ENCODE data around the gene AP2B1.
A peak's percentile ranks its signal among the peaks of the same experiment; 100 is the strongest.

DNA sequence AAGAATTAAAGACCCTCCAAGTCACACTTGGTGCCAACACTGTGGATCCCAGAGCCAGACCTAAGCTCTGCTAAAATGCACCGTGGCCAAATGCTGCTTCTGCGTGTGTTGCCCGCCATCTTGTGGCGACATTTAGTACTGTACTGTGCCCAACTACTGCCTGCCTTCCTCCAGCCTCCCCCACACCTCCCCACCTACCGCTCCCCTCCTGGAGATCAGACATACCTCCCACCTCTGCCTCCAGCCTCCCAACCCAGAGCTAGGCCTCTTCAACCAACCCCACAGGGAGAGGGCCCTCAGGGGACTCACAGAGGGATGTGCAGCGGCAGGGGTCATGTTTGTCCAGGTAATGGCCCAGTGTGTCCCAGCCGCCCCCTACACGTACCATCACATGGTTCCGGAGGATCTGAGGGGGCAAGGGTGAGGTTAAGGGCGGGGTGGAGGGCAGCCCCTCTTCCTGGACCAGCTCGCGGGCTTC lies 160.5 kb downstream of the AP2B1 start:
- TF ChIP-seq, protein P1, sequence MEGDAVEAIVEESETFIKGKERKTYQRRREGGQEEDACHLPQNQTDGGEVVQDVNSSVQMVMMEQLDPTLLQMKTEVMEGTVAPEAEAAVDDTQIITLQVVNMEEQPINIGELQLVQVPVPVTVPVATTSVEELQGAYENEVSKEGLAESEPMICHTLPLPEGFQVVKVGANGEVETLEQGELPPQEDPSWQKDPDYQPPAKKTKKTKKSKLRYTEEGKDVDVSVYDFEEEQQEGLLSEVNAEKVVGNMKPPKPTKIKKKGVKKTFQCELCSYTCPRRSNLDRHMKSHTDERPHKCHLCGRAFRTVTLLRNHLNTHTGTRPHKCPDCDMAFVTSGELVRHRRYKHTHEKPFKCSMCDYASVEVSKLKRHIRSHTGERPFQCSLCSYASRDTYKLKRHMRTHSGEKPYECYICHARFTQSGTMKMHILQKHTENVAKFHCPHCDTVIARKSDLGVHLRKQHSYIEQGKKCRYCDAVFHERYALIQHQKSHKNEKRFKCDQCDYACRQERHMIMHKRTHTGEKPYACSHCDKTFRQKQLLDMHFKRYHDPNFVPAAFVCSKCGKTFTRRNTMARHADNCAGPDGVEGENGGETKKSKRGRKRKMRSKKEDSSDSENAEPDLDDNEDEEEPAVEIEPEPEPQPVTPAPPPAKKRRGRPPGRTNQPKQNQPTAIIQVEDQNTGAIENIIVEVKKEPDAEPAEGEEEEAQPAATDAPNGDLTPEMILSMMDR (IDR thresholded peaks at IDR 0.05), result peak in 5 of 7 experiments; percentile 78 to 96 (median 91)
- TF ChIP-seq POLR2A (IDR thresholded peaks at IDR 0.05) (no peak), EP300 (IDR thresholded peaks at IDR 0.05) (no peak), POLR2AphosphoS5 (IDR thresholded peaks at IDR 0.05) (peak in 1 of 3 donors; percentile 49)

Data from stomach (tissue), 4 donors.